Measurements from ENCODE around the gene CTDP1.

The CTDP1 gene

GRCh38 chr18:79657342-79657996 is 22.1 kb upstream of the CTDP1 start:
- TF ChIP-seq EZH2 (IDR thresholded peaks at IDR 0.05; ENCODE audit: borderline replicate concordance, low read length) = no peak
- TF ChIP-seq CTCF (IDR thresholded peaks at IDR 0.05; ENCODE audit: low read length) = no peak
- Histone ChIP-seq H4K20me1 (ENCODE audit: insufficient read depth, low read length) (no peaks in the 10 kb centered on the region), H3K4me1 (ENCODE audit: insufficient read depth, low read length, severe bottlenecking) (no peaks in the 10 kb centered on the region), H3K79me2 (ENCODE audit: insufficient read depth, low read length) (no peaks in the 10 kb centered on the region), H3K36me3 (ENCODE audit: insufficient read depth, low read length) (no peaks in the 10 kb centered on the region), H3K27me3 (ENCODE audit: insufficient read depth, low read length) (no peaks in the 10 kb centered on the region; the same call in 1 of the 2 replicates), H3K9me2 (ENCODE audit: low read depth, low read length) (no peaks in the 10 kb centered on the region), H3K4me2 (ENCODE audit: low read length) (no peak overlapping the region), H3K9me3 (ENCODE audit: low read length) (no peaks in the 10 kb centered on the region), H3K27ac (ENCODE audit: low read depth, low read length, poor library complexity, severe bottlenecking) (no peak overlapping the region), H2AFZ (ENCODE audit: low read length) (no peak overlapping the region), H3K4me3 (ENCODE audit: low read depth, low read length, poor library complexity, severe bottlenecking) (no peak overlapping the region), H3K9ac (ENCODE audit: low read length) (no peak overlapping the region), H3F3A (ENCODE audit: insufficient read depth, low read length) (no peaks in the 10 kb centered on the region)

- no peaks in the 10 kb centered on the region for H3K79me2 ChIP-seq (ENCODE audit: insufficient read depth, low read length)
- no peaks in the 10 kb centered on the region for H3K9me3 ChIP-seq (ENCODE audit: low read length)
- H3K27me3 ChIP-seq (ENCODE audit: insufficient read depth, low read length) = no peaks in the 10 kb centered on the region; the same call in 1 of the 2 replicates
- no peaks in the 10 kb centered on the region for H4K20me1 ChIP-seq (ENCODE audit: insufficient read depth, low read length)
- H3K4me2 ChIP-seq (ENCODE audit: low read length) = no peak overlapping the region
- no peaks in the 10 kb centered on the region for H3K4me1 ChIP-seq (ENCODE audit: insufficient read depth, low read length, severe bottlenecking)
- H3K9ac ChIP-seq (ENCODE audit: low read length) = no peak overlapping the region
- H3K4me3 ChIP-seq (ENCODE audit: low read depth, low read length, poor library complexity, severe bottlenecking) = no peak overlapping the region
- H2AFZ ChIP-seq (ENCODE audit: low read length) = no peak overlapping the region
- TF ChIP-seq CTCF (IDR thresholded peaks at IDR 0.05; ENCODE audit: low read length) (no peak), EZH2 (IDR thresholded peaks at IDR 0.05; ENCODE audit: borderline replicate concordance, low read length) (no peak)
- H3K9me2 ChIP-seq (ENCODE audit: low read depth, low read length) = no peaks in the 10 kb centered on the region
- H3K27ac ChIP-seq (ENCODE audit: low read depth, low read length, poor library complexity, severe bottlenecking) = no peak overlapping the region
- no peaks in the 10 kb centered on the region for H3F3A ChIP-seq (ENCODE audit: insufficient read depth, low read length)
- no peaks in the 10 kb centered on the region for H3K36me3 ChIP-seq (ENCODE audit: insufficient read depth, low read length)
Measured at GRCh38 chr18:79658366-79658765, 21.2 kb upstream of the CTDP1 start.

- no peak overlapping the region for H2AFZ ChIP-seq (ENCODE audit: low read length)
- no peaks in the 10 kb centered on the region for H3K4me1 ChIP-seq (ENCODE audit: insufficient read depth, low read length, severe bottlenecking)
- H3K9me2 ChIP-seq (ENCODE audit: low read depth, low read length) = no peaks in the 10 kb centered on the region
- no peaks in the 10 kb centered on the region for H3K79me2 ChIP-seq (ENCODE audit: insufficient read depth, low read length)
- no peak overlapping the region for H3K9ac ChIP-seq (ENCODE audit: low read length)
- H3K27ac ChIP-seq (ENCODE audit: low read depth, low read length, poor library complexity, severe bottlenecking) = no peak overlapping the region
- H3K9me3 ChIP-seq (ENCODE audit: low read length) = no peaks in the 10 kb centered on the region
- H3K4me3 ChIP-seq (ENCODE audit: low read depth, low read length, poor library complexity, severe bottlenecking) = no peak overlapping the region
- no peak overlapping the region for H3K4me2 ChIP-seq (ENCODE audit: low read length)
- H3K27me3 ChIP-seq (ENCODE audit: insufficient read depth, low read length) = no peaks in the 10 kb centered on the region; the same call in 1 of the 2 replicates
- no peaks in the 10 kb centered on the region for H3F3A ChIP-seq (ENCODE audit: insufficient read depth, low read length)
- no peaks in the 10 kb centered on the region for H3K36me3 ChIP-seq (ENCODE audit: insufficient read depth, low read length)
- H4K20me1 ChIP-seq (ENCODE audit: insufficient read depth, low read length) = no peaks in the 10 kb centered on the region
- TF ChIP-seq CTCF (IDR thresholded peaks at IDR 0.05; ENCODE audit: low read length) (no peak), EZH2 (IDR thresholded peaks at IDR 0.05; ENCODE audit: borderline replicate concordance, low read length) (no peak)
Measured at GRCh38 chr18:79659733-79660132, 19.9 kb upstream of the CTDP1 start.

Measured in OCI-LY1 (cell line).